Peyer's patch (tissue), 4 donors: ENCODE measurements around the gene UGCG.

ENCODE experiments used
- CTCF ChIP-seq, 6 experiments: fragments of 450-650 bp in 4 of 6; fragments of 200-600 bp in 2 of 6; sonication (generic) in 1 of 6; IDR thresholded peaks; one replicate each; pipeline ENCODE4 v1.5.1; 2017 to 2019; ENCODE audit warnings: antibody characterized with exemption in 6 of 6, mild to moderate bottlenecking in 3 of 6, moderate library complexity in 1 of 6
- POLR2A ChIP-seq, 2 donors: fragments of 450-650 bp; IDR thresholded peaks; one replicate each; pipeline ENCODE4 v1.5.1; 2017; ENCODE audit warnings: antibody characterized with exemption in 2 of 2, mild to moderate bottlenecking in 2 of 2, moderate library complexity in 2 of 2

GRCh38 chr9:111853450-111853827 lies 43.2 kb upstream of the UGCG start:
- TF ChIP-seq CTCF (IDR thresholded peaks at IDR 0.05) (no peak), POLR2A (IDR thresholded peaks at IDR 0.05) (no peak)
